Measurements from ENCODE around the gene PPP1R16B. TPM values are rescaled to one million over a fixed set of nuclear protein-coding genes. Genes with fewer than 3 reads are reported as not detected.
A peak's percentile ranks its signal among the peaks of the same experiment; 100 is the strongest.

PPP1R16B gene
- total RNA-seq, 1 donor from 2014 or later = 13.0 TPM

GRCh38 chr20:38763616-38764015 is 41.9 kb upstream of the PPP1R16B start:
- no peak overlapping the region for H3K27ac ChIP-seq
- H3K9me3 ChIP-seq = no peaks in the 10 kb centered on the region
- intact Hi-C loops (cut with DNase I) = no loop called here
- no peaks in the 10 kb centered on the region for H3K27me3 ChIP-seq (ENCODE audit: low read depth)
- H3K36me3 ChIP-seq = peaks cover 100% of the 10 kb centered on the region
- no peak for TF ChIP-seq CTCF (IDR thresholded peaks at IDR 0.05)
- ATAC-seq = no peak
- no peak overlapping the region for H3K4me3 ChIP-seq
- DNase-seq = no peak
- H3K4me1 ChIP-seq = no peaks in the 10 kb centered on the region

- peaks cover 100% of the 10 kb centered on the region for H3K36me3 ChIP-seq
- DNase-seq = no peak
- intact Hi-C loops (cut with DNase I) = no loop called here
Measured at GRCh38 chr20:38764567-38765318, 40.8 kb upstream of the PPP1R16B start.

GRCh38 chr20:38766071-38766470 is 39.4 kb upstream of the PPP1R16B start:
- DNase-seq (no peak), ATAC-seq (no peak)
- Histone ChIP-seq H3K4me3 (no peak overlapping the region), H3K27me3 (ENCODE audit: low read depth) (no peaks in the 10 kb centered on the region), H3K9me3 (no peaks in the 10 kb centered on the region), H3K4me1 (no peaks in the 10 kb centered on the region), H3K36me3 (peaks cover 99% of the 10 kb centered on the region), H3K27ac (no peak overlapping the region)
- intact Hi-C loops (cut with DNase I) = no loop called here
- no peak for TF ChIP-seq CTCF (IDR thresholded peaks at IDR 0.05)

More at GRCh38 chr20:38764567-38765318, 40.8 kb upstream of the PPP1R16B start:
- Histone ChIP-seq H3K4me3 (no peak overlapping the region), H3K9me3 (no peaks in the 10 kb centered on the region), H3K4me1 (no peaks in the 10 kb centered on the region), H3K27ac (no peak overlapping the region), H3K27me3 (ENCODE audit: low read depth) (no peaks in the 10 kb centered on the region)
- TF ChIP-seq CTCF (IDR thresholded peaks at IDR 0.05) = no peak
- peak in 1 of 2 donors; percentile 39 for ATAC-seq

GRCh38 chr20:38769376-38770295 is 35.9 kb upstream of the PPP1R16B start:
- H3K36me3 ChIP-seq = peaks cover 98% of the 10 kb centered on the region
- DNase-seq (no peak), ATAC-seq (no peak)
- no peaks in the 10 kb centered on the region for H3K4me1 ChIP-seq
- no peak overlapping the region for H3K27ac ChIP-seq
- intact Hi-C loops (cut with DNase I) = no loop called here
- no peaks in the 10 kb centered on the region for H3K9me3 ChIP-seq
- no peak for TF ChIP-seq CTCF (IDR thresholded peaks at IDR 0.05)
- no peaks in the 10 kb centered on the region for H3K27me3 ChIP-seq (ENCODE audit: low read depth)
- no peak overlapping the region for H3K4me3 ChIP-seq

- Histone ChIP-seq H3K9me3 (no peaks in the 10 kb centered on the region), H3K36me3 (peaks cover 95% of the 10 kb centered on the region), H3K27ac (no peak overlapping the region), H3K4me1 (no peaks in the 10 kb centered on the region), H3K27me3 (ENCODE audit: low read depth) (no peaks in the 10 kb centered on the region), H3K4me3 (no peak overlapping the region)
- intact Hi-C loops (cut with DNase I) = no loop called here
- ATAC-seq (no peak), DNase-seq (no peak)
- no peak for TF ChIP-seq CTCF (IDR thresholded peaks at IDR 0.05)
Measured at GRCh38 chr20:38770546-38770945, 35.0 kb upstream of the PPP1R16B start.
